Activated T-helper 1 cell treated with anti-CD3 and anti-CD28 coated beads, Interleukin-2, amount 50 U/mL, for 16 hours (primary cell): ENCODE data around the gene CLEC16A.
"Not testable (repeated sequence)": the region's sequence is repeated elsewhere in the genome, so short reads cannot be mapped to it uniquely, and the experiment has no call there.

ENCODE experiments used
- DNase-seq, 2 donors: peaks; one replicate each; pipeline ENCODE4 v3.0.0-alpha.2; 2020; ENCODE audit warnings: low read depth in 1 of 2, low spot score in 1 of 2

CLEC16A gene

DNA sequence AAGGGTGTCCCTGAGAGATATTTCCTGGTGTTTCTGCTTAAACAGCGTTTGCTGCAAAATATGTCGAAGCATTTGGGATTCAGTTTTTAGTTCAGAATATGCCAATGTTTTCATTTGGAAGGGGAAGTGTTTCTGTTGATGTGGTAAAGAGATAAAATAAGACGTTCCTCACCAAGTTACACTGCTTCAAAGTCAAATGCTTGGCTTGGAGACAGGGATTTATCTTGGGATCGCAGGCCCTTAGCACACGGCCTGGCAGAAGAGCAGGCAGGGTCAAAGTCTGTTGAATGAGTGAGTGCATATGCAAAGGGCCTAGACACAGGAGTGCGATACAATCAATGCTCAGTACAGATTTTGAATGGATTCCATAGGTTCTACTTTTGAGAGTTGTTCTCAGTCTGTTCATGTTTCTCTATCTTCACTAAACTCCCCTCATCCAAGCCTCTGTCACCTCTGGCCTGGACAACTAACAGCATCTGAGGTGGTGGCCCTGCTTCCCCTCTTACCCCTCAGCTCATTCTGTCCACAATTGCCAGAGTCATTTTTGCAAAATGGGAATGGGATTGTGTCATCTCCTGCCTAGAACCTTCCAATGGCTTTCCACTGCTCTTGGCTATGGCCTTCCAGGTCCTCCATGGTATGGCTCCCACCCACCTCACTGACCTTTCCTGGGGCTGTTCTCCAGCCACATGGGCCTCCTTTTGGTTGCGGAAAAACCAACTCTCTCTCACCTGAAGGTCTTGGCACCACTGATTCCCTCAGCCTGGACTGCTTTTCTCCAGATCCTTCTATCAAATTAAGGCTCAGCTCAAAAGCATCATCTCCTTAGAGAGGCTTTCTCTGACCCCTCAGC is 5.3 kb upstream of the CLEC16A start:
- DNase-seq: no peak

DNA sequence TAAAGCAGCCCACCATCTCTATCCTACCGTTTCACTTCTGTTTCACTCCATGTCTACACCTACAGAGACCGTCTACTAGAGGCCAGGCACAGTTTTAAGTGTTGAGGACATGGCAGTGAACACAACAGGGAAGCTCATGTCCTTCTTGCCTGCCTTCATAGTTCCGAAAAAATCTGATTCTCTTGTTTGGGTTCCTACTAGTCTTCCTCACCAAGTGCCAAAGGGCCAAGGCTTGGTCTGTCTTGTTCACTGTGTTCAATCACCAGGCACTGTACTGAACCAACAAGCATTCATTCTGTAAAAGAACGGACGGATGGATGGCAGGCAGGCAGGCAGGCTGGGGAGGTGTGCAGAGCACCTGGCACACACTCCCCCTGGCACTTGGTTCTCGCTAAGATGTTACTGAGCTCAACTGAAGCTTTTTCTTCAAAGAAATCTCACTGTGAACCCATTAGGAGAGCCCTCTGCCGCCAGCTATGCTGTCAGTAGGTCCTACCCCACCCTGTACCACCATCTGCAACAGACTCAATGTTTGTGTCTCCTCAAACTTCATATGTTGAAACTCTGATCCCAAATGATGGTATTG is 4.6 kb upstream of the CLEC16A start:
- DNase-seq: no peak

DNA sequence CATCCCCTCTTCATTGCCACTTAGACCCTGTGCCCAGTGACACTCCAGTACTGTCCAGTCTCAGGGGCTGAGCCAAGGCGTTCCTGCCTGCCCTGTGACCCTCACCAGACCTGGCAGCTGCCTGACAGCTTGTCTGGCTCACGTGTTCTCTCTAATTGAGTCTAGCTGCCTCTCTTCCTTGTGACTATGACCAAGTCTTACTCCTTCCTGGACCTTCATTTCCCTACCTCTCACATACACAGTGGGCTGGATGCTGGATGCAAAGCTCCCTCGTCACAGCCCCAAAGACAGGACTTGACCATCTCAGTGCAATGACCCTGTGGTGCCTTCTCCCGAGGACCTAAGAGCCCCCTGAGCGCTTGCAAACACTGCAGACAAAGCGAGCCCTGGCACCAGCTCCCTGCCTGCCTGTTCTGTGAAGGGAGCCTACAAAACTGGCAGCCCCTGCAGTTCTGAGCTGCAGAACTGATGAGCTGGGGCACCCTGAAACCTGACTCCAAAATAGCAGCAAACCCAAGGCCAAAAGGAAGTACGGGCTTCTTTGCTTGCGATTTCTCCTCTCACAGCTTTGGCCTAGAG is 3.8 kb upstream of the CLEC16A start:
- DNase-seq: no peak

DNA sequence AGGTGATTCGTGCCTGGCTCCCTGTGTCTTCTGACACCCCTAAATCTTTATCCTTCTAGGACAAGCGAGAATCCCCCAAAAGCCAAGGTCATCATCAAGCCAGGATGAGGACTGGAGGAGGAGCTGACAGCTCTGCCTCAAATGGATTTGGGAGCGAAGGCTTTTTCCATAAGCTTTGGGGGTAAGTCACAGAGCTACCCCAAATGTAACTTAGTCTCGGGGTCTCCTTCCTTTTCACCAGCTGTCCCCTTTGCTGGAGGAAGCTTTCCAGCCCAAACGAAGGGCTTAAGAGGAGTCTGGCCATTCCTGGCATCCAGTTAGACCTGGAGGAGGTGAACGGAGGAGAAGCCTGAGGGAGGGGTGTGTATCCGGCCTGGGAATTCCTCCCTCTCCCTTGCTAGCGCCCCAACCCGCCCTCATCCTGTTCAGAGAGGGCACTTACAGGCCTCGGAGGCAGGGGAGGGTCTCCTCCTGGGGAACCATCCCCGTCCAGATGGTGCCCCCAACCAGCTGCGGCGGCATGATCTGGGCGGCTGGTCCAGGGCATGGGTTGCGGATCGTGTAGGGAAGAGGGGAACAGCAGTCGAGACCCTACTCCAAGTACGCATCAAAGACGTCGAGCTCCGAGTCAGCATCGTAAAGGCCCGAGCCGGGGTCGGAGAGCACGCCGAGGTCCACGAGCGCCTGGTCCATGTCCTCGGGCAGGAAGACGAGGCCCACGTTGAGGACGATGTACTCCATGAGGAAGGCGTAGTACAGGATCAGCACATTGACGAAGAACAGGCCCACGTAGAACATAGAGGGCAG is 3.0 kb upstream of the CLEC16A start:
- DNase-seq: no peak

DNA sequence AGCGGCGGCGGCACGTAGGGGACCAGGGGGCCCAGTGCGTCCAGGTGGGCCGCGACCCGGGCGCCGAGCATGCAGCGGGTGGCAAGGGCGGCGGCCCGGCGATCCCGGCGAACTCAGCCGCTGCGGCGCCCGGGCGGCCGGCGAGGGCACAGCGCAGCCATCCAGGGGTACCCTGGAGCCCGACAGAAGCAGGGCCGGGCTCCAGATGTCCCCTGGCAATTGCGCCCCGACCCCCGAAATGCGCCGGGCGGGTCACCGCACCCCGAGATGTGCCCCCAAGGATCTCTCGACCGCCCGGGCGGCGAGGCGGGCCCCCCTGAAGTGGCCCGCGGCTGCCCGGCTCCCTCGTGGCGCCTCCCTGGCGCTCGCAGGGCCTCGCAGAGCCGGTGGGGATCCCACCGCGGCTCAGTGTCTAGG is 2.4 kb upstream of the CLEC16A start:
- not testable (repeated sequence) for DNase-seq

DNA sequence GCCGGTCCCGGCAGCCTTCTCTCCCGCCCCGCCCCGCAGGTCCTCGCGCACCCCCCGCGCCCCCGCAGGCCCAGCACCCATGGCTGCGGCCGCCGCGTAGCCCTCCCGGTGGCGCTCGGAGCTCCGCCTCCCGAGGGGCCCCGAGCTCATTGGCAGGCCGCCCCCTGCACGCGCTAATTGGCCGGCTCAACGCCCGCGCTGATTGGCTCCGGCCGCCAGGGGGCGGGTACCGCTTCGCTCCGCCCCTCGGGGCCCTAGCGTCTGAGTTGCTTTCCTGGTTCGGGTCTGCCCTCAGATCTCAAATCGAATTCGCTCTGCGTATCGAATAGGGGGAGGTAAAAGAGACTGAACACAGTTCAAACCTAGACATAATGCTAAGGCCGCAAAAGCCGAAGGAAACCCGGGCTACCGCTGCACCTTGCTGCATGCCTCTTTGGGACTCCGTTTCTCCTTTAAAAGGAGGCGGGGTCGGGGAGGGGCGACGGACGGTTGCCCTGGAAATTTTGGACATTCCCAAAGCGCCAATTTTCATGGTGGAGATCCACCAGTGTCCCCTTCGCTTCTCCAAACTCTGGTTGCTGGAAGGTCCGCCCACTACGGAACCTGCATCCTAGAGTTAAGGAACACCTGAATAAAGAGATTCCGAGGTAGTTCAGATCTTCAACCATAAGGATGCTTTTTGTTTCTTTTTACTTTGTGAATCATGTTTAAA is 1.9 kb upstream of the CLEC16A start, which contains the start of gene DEXI:
Gene DEXI (minus strand): TSS at position 117 of the 712 bp plus-strand sequence. CDS start 463 bp downstream, outside the sequence.
- peak; percentile 88 to 94 for DNase-seq

DNA sequence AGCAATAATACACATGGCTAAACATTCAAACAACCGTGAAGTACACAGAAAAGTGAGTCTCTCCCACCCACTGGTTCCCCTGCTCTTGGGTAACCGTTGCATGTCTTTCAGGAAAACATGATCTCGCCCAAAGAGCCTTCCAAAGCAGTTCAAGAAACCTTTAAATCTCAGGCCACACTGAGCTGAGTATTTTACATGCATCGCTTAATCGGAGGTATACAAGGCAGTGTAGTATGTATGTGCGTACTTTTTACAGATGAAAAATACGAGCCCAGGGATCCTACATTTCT is 1.4 kb upstream of the CLEC16A start:
- no peak for DNase-seq

DNA sequence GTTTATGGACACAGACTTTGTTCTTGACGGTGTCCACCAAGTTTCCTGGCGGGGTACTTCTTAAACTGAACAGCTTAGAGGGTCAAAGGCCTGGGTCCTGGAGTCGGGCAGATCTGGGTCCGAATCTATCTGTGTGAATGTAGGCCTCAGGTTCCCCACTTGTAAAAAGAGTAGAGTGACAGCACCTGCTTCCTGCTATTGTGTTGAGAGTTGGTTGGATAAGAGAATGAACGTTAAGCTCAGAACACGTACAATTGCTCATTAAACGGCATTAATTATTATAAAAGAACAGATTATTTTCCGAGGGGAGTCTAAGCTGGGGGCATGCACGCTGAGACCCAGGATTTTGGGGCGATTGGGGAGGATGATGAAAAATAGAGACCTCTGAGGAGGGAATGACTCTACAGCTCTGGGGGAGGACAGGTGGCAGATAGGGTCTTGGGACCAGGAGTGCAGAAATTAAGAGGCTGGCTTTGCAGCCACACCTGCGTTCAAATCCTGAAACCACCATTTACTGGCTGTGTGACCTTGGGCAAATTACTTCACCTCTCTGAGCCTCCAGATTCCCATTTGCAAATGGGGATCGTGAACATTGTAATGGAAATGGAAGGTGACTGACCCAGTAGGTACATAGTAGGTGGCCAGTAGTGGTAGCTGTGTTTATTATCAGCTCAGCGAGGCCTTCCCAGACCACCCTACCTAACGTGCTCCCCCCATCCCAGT is 862 bp downstream of the CLEC16A start:
- no peak for DNase-seq

DNA sequence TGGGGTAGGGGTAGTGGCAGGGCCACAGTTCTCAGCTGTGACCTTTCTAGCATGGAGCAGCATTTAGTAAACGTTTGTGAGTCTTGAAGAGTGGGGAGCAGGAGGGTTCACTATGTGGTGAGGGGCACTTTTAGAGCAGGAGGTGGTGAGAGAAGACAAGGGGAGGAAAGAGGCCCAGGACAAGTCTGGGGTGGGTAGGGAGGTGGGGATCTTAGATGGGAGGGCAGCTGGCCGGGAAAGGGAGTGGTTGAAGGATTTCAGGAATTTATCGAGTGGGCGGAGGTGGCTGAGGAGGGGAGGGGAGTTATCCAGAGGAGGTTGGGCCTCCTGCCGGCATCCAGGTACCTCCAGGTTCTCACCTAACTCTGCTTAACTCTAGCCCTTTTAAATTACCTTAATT is 1.9 kb downstream of the CLEC16A start:
- DNase-seq: no peak

DNA sequence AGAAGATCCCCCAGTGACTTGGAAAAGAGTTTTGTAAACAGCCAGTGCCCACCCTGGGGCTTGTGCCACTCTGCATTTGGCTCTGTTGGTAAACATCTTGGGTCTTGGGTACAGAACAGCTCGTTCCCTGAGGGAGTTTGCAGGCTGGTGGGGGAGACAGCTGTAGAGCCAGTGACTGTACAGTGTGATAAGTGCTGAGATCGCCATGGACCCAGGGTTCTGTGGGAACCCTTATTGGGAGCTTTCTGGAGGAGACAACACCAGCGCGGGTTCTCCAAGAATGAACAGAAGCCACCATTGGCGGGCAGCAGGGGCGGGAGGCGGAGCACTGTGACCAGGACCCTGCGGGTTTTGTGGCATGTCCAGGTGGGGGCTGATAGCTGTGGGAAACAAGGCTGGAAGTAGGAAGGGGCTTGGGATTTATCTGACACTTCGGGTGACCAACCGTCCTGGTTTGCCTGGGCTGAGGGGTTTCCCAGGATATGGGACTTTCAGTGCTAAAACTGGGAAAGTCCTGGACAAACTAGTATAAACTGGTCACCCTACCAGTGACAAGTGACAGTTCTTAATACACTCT is 2.9 kb downstream of the CLEC16A start:
- no peak for DNase-seq

DNA sequence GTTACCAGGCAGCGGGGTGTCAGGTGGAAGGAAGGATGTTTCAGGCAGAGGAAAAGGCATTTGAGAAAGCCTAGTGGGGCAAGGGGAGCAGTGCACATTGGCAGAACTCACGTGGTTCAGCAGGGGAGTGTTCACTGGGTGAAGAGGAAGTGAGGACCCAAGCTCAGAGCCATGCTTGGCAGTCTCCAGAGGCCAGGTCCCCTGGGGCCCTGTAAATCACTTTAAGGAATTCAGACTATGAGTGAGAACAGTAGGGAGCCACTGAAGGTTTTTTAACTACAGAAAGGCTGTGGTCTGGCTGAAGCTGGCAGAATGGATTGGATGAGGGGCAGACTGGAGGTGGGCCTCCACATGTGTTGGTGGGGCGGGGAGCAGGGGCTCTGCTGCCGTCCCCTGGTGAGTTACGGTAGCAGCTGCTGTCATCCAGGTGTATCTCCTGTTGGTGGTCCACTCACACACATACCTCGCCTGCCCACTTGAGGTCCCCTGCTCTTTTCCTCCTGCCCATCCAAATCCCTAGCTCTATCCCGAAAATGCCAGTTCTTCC is 5.1 kb downstream of the CLEC16A start:
- DNase-seq: no peak

DNA sequence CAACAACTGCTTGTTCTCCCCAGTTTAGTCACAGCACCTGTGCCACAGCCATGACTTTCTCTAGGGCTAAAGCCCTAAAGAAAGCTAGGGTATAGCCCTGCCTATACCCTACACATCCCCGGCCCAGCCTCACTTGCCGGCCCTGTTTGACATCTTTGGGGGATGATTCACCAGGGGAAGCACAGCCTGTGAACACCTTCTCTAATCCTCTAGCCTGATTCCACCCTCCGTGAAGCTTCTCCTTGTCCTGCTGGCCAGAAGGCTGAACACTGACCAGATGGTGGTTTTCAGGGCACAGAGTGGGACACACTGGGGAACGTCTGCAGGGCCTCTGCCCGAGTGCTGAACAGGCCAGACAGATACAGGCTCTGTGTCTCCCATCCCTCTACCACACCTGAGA is 6.0 kb downstream of the CLEC16A start:
- no peak for DNase-seq

DNA sequence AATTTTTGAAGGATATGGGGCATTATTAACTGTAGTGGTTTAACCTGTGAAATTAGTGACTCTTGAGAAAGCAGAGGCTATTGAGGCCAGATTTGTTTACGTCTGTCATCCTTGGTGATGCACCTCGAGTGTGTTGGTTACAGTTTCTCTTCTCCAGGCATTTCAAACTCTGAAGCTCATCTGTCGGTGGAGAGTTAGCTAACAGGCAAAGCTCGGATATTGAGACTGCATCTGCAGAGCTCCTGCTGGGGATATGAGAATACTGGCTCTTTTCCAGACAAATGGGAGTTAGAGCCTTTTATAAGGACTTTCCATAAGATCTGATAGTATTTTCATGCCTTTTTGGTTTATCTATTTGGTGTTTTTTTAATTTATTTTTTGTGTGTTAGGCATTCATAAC is 6.7 kb downstream of the CLEC16A start:
- DNase-seq: no peak

DNA sequence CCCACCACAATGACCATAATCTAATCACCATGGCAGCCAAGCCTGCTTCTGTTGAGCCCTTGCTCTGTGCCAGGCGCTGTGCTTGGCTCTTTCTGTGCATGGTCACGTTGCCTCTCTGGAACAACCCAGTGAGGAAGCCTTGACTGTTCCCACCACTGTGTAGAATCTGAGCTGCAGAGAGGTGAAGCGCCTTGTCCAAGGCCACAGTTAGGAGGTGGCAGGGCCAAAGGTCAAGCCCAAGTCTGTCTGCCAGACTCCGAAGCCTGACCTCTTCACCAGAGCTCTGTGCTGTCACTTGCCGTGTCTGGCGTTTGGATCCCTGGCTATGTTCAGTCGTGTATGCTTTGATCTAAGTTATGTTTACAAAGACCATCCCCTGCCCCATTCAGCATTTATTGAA is 10.5 kb downstream of the CLEC16A start:
- DNase-seq: no peak

DNA sequence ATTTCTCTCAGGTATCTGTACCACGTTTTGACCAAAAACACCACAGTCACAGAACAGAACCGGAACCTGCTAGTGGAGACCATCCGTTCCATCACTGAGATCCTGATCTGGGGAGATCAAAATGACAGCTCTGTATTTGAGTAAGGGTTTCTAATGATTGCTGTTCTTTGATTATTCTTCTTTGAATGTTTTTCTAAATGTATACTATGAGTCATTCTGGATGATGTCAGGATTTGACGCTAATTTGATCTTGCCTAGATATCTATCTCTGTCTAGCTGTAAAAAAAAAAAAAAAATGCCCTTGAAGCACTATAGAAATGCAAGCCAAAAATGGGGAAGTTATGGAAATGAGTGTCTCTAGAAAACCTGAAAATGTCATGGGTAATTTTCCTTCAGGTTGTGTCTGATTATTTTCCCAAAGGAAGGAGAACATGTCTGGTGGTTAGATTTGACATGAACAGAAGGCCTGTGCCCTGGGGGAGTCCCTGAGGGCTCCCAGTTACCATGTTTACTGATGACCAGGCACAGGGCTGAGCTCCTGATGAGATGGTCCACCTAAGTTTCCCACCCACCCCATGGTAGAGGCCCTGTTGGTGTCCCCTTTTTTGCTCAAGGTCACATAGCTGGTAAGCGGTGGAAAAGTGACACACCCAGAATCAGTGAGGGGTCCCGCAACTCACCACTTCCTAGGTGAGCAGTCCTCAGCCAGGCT is 13.6 kb downstream of the CLEC16A start:
- no peak for DNase-seq

DNA sequence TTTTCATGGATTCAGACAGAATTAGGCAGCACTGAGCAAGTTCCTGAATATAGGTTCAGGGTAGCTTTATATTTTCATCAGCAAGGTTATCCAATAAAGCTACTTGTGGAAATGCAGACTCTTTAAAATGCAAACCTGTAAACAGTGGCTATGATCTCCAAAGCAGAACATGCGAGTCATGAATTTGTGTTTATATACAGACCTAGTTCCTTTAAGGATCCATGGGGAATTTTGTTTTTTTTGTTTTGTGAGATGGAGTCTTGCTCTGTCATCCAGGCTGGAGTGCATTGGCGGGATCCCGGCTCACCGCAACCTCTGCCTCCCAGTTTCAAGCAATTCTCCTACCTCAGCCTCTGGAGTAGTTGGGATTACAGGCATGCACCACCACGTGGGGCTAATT is 14.8 kb downstream of the CLEC16A start:
- no peak for DNase-seq

DNA sequence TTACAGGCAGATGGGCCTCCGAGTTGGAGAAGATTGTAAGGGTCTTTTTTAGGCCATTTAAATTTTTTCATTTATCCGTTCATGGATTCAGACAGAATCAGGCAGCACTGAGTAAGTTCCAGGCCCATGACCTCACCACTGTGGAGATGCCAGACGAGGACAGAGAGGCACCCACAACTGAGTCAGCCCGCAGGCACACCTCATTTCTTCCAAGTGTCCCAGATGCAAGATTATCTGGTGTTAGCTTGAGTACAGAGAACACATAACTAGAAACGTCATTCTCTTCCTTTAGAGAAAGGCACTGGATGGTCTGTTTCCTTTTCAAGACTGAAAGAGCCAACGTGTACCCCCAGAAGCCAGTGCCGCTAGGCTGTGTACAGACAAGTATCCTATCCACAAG is 16.9 kb downstream of the CLEC16A start:
- DNase-seq: no peak

DNA sequence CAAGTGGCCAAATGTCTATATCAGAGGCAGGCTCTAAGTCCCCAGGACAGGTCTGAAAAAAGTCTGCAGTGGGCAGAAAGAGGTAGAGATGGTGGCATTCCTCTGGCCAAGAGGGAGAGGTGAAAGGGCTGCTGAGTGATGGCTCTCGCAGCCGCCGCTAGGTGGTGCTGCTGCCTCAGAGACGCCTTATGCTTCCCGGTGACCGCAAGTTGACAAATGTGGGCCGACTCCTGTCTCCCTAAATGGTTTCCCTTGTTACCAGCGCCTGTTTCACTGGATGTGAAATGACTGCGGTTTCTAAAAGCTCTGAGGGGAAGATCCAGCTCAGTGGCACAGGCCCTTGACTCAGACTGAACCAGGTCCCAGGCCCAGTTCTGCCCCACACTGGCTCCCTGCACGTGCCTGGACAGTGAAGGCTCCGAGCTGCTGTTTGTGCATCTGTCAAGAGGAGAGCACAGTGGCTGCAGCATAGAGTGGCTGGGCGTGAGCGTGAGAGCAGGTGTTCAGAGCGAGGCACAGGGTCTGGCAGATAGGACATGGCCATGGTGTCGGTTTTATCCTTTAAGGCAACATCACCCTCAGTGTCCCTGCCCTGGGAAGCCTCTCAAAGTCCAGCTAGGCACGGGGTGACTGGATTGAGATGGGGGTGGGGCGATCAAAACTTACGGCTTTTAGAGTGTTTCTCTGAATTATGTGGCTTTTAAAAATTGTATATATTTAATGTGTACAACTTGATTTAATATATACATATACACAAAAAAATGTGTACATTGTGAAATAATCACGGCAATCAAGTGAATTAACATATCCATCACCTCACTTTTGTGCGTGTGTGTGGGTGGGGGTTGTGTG is 19.9 kb downstream of the CLEC16A start:
- peak; percentile 67 to 70 for DNase-seq
